Measurements from ENCODE around the gene MYLK. TPM values are rescaled to one million over a fixed set of nuclear protein-coding genes. Genes with fewer than 3 reads are reported as not detected.

Gene MYLK
- total and polyA plus RNA-seq, 4 donors, result 17.0 to 47.7 (median 31.1) TPM

DNA sequence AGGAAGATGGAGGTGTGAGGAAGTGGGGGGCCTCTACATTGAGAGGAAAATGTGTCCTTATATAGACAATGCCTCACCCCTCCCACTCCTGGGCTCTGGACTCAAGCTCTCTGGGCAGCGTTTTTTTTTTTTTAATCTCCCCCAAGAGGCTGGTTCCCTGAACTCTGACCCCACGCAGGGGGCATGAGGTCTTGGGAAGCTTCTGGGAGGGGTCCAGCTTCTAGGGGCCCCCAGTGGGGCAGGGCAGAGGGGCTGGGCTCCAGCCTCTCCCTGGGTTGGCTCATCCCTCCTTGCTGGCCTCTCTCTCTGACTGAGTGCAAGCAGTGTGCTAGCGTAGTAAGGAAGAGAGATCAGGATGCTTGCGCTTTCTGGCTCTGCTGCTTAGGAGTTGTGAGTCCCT is 197.9 kb downstream of the MYLK start:
- no peaks in the 10 kb centered on the region for H3K27me3 ChIP-seq (ENCODE audit: control insufficient read depth, insufficient read depth, low read length)
- H3K36me3 ChIP-seq (ENCODE audit: control insufficient read depth, insufficient read depth, low read length), result no peaks in the 10 kb centered on the region
- 100% methylated on average over 1 of the region's 4 CpGs for WGBS (ENCODE audit: insufficient coverage)
- no peak for DNase-seq (ENCODE audit: low read depth in 4 of 6, low spot score in 6 of 6)
- H3K27ac ChIP-seq (ENCODE audit: low read depth, low read length), result no peak overlapping the region
- H3K4me3 ChIP-seq (ENCODE audit: low read depth, low read length), result no peak overlapping the region
- peaks cover 3% of the 10 kb centered on the region for H3K4me1 ChIP-seq (ENCODE audit: control insufficient read depth, insufficient read depth, low read length)
- H3K9me3 ChIP-seq (ENCODE audit: control insufficient read depth, insufficient read depth, low read length), result no peaks in the 10 kb centered on the region

- no peak for DNase-seq (ENCODE audit: low read depth in 4 of 6, low spot score in 6 of 6)
Observed at GRCh38 chr3:123685780-123686179, 198.4 kb downstream of the MYLK start.

GRCh38 chr3:123684636-123685035 is 199.5 kb downstream of the MYLK start:
- Histone ChIP-seq H3K36me3 (ENCODE audit: control insufficient read depth, insufficient read depth, low read length) (no peaks in the 10 kb centered on the region), H3K27ac (ENCODE audit: low read depth, low read length) (no peak overlapping the region), H3K27me3 (ENCODE audit: control insufficient read depth, insufficient read depth, low read length) (no peaks in the 10 kb centered on the region), H3K4me3 (ENCODE audit: low read depth, low read length) (no peak overlapping the region), H3K9me3 (ENCODE audit: control insufficient read depth, insufficient read depth, low read length) (no peaks in the 10 kb centered on the region), H3K4me1 (ENCODE audit: control insufficient read depth, insufficient read depth, low read length) (peaks cover 6% of the 10 kb centered on the region)
- WGBS (ENCODE audit: insufficient coverage), result 98% methylated on average over 7 of the region's 7 CpGs
- no peak for DNase-seq (ENCODE audit: low read depth in 4 of 6, low spot score in 6 of 6)

More at GRCh38 chr3:123685780-123686179, 198.4 kb downstream of the MYLK start:
- H3K4me1 ChIP-seq (ENCODE audit: control insufficient read depth, insufficient read depth, low read length), result peaks cover 3% of the 10 kb centered on the region
- H3K36me3 ChIP-seq (ENCODE audit: control insufficient read depth, insufficient read depth, low read length), result no peaks in the 10 kb centered on the region
- WGBS (ENCODE audit: insufficient coverage), result 69% methylated on average over 8 of the region's 9 CpGs
- H3K4me3 ChIP-seq (ENCODE audit: low read depth, low read length), result no peak overlapping the region
- H3K27me3 ChIP-seq (ENCODE audit: control insufficient read depth, insufficient read depth, low read length), result no peaks in the 10 kb centered on the region
- no peaks in the 10 kb centered on the region for H3K9me3 ChIP-seq (ENCODE audit: control insufficient read depth, insufficient read depth, low read length)
- H3K27ac ChIP-seq (ENCODE audit: low read depth, low read length), result no peak overlapping the region

GRCh38 chr3:123684209-123684608 is 199.9 kb downstream of the MYLK start:
- H3K27me3 ChIP-seq (ENCODE audit: control insufficient read depth, insufficient read depth, low read length), result no peaks in the 10 kb centered on the region
- no peak for DNase-seq (ENCODE audit: low read depth in 4 of 6, low spot score in 6 of 6)
- peaks cover 6% of the 10 kb centered on the region for H3K4me1 ChIP-seq (ENCODE audit: control insufficient read depth, insufficient read depth, low read length)
- H3K4me3 ChIP-seq (ENCODE audit: low read depth, low read length), result no peak overlapping the region
- H3K9me3 ChIP-seq (ENCODE audit: control insufficient read depth, insufficient read depth, low read length), result no peaks in the 10 kb centered on the region
- no peaks in the 10 kb centered on the region for H3K36me3 ChIP-seq (ENCODE audit: control insufficient read depth, insufficient read depth, low read length)
- H3K27ac ChIP-seq (ENCODE audit: low read depth, low read length), result no peak overlapping the region
- 100% methylated on average over 1 of the region's 4 CpGs for WGBS (ENCODE audit: insufficient coverage)

GRCh38 chr3:123683505-123684154 is 200.5 kb downstream of the MYLK start:
- DNase-seq (ENCODE audit: low read depth in 4 of 6, low spot score in 6 of 6), result no peak
- WGBS (ENCODE audit: insufficient coverage), result 74% methylated on average over 5 of the region's 10 CpGs
- H3K4me1 ChIP-seq (ENCODE audit: control insufficient read depth, insufficient read depth, low read length), result peaks cover 6% of the 10 kb centered on the region
- no peaks in the 10 kb centered on the region for H3K27me3 ChIP-seq (ENCODE audit: control insufficient read depth, insufficient read depth, low read length)
- H3K27ac ChIP-seq (ENCODE audit: low read depth, low read length), result no peak overlapping the region
- no peaks in the 10 kb centered on the region for H3K36me3 ChIP-seq (ENCODE audit: control insufficient read depth, insufficient read depth, low read length)
- H3K4me3 ChIP-seq (ENCODE audit: low read depth, low read length), result no peak overlapping the region
- H3K9me3 ChIP-seq (ENCODE audit: control insufficient read depth, insufficient read depth, low read length), result no peaks in the 10 kb centered on the region

DNA sequence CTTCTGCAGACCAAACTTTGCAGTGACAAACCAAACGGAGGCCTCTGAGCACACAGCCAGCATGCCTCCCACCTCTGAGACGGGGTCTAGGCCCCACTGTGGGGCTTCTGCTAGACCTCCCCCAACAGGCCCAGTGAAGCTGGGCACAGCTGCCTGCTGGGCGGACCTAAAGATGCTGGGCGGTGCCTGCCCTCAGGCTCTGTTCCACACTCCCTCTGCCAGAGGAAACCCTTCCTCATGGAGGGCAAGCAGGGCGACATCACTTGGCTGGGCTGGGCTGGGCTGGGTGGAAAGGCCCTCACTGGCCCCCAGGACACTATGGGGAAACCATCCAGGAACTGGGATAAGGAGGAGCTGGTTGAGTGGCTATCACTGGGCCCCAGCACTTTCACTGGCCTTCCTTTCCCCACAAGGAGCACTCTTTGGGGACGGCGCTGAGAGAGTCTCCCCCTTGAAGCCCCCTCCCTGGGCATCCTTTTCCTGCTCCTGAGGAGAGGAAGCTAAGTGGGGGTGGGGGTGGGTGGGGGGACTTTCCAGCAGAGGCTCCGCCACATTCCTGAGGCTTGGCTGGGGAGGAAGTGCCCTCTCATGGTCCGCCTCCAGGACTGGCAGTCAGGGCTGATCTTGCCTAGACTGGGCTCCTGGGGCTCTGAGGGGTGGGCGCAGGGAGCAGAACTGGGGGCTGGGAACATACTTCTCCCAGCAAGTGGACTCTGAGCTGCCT is 201.2 kb downstream of the MYLK start:
- 84% methylated on average over 8 of the region's 10 CpGs for WGBS (ENCODE audit: insufficient coverage)
- Histone ChIP-seq H3K36me3 (ENCODE audit: control insufficient read depth, insufficient read depth, low read length) (no peaks in the 10 kb centered on the region), H3K9me3 (ENCODE audit: control insufficient read depth, insufficient read depth, low read length) (no peaks in the 10 kb centered on the region), H3K27ac (ENCODE audit: low read depth, low read length) (no peak overlapping the region), H3K4me1 (ENCODE audit: control insufficient read depth, insufficient read depth, low read length) (peaks cover 6% of the 10 kb centered on the region), H3K4me3 (ENCODE audit: low read depth, low read length) (no peak overlapping the region), H3K27me3 (ENCODE audit: control insufficient read depth, insufficient read depth, low read length) (no peaks in the 10 kb centered on the region)
- DNase-seq (ENCODE audit: low read depth in 4 of 6, low spot score in 6 of 6), result no peak

DNA sequence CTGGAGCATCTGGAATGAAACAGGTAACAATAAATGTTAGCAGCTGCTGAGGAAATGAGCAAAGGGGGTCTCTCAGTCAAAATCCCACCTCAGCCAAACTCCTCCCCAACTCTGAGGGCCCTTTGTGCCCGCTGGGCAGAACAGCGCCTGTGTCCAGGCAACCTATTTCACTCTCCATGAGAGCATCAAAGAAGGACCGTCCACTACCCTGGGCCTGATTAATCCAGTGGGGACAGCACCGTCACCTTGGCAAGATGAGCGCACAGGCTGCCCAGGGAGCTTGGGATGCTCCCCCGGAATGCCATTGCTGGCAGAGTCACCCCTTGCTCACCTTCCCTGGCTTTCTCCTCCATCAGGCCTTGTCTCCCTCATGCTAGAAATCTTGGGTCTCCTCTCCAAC is 201.8 kb downstream of the MYLK start:
- no peak for DNase-seq (ENCODE audit: low read depth in 4 of 6, low spot score in 6 of 6)
- H3K27me3 ChIP-seq (ENCODE audit: control insufficient read depth, insufficient read depth, low read length), result no peaks in the 10 kb centered on the region
- H3K4me3 ChIP-seq (ENCODE audit: low read depth, low read length), result no peak overlapping the region
- H3K27ac ChIP-seq (ENCODE audit: low read depth, low read length), result no peak overlapping the region
- H3K9me3 ChIP-seq (ENCODE audit: control insufficient read depth, insufficient read depth, low read length), result no peaks in the 10 kb centered on the region
- peaks cover 6% of the 10 kb centered on the region for H3K4me1 ChIP-seq (ENCODE audit: control insufficient read depth, insufficient read depth, low read length)
- no peaks in the 10 kb centered on the region for H3K36me3 ChIP-seq (ENCODE audit: control insufficient read depth, insufficient read depth, low read length)
- 80% methylated on average over 6 of the region's 6 CpGs for WGBS (ENCODE audit: insufficient coverage)

DNA sequence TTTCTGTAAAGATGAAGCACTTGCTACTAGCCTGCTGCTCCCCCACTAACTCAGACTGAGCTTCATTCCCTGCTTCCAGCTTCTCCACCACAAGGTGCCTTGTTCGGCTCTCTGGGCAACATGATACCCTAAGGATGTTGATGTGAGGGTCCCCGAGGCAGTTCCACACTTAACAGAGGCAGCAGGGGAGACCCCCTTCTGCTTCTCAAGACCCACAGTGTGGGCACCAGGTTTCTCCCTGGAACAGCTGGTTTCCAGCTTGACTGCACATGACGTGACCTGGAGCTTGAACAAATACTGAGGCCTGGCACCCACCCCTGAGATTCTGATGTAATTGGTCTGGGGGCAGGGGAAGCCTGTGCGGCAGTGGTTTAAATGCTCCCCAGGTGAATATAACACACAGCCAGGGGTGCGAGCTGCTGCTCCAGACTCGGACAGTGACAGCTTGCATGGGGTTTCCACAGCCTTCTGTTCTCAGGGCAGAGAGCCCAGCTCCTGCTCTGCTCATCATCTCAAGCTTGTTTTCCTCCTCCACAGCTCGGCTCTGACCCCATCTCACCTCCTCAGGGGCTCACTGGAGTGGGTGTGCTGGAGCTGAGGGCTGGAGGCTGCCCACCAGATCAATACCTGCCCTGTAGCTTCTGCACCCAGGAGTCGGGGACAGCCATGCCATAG is 204.3 kb downstream of the MYLK start:
- H3K27ac ChIP-seq (ENCODE audit: low read depth, low read length), result no peak overlapping the region
- H3K9me3 ChIP-seq (ENCODE audit: control insufficient read depth, insufficient read depth, low read length), result no peaks in the 10 kb centered on the region
- no peak overlapping the region for H3K4me3 ChIP-seq (ENCODE audit: low read depth, low read length)
- DNase-seq (ENCODE audit: low read depth in 4 of 6, low spot score in 6 of 6), result no peak
- H3K4me1 ChIP-seq (ENCODE audit: control insufficient read depth, insufficient read depth, low read length), result peaks cover 6% of the 10 kb centered on the region
- H3K27me3 ChIP-seq (ENCODE audit: control insufficient read depth, insufficient read depth, low read length), result no peaks in the 10 kb centered on the region
- WGBS (ENCODE audit: insufficient coverage), result 59% methylated on average over 7 of the region's 8 CpGs
- H3K36me3 ChIP-seq (ENCODE audit: control insufficient read depth, insufficient read depth, low read length), result no peaks in the 10 kb centered on the region

GRCh38 chr3:123678108-123678511 is 206.0 kb downstream of the MYLK start:
- Histone ChIP-seq H3K36me3 (ENCODE audit: control insufficient read depth, insufficient read depth, low read length) (no peaks in the 10 kb centered on the region), H3K27me3 (ENCODE audit: control insufficient read depth, insufficient read depth, low read length) (no peaks in the 10 kb centered on the region), H3K27ac (ENCODE audit: low read depth, low read length) (no peak overlapping the region), H3K4me1 (ENCODE audit: control insufficient read depth, insufficient read depth, low read length) (peaks cover 6% of the 10 kb centered on the region), H3K4me3 (ENCODE audit: low read depth, low read length) (no peak overlapping the region), H3K9me3 (ENCODE audit: control insufficient read depth, insufficient read depth, low read length) (no peaks in the 10 kb centered on the region)
- 72% methylated on average over 5 of the region's 8 CpGs for WGBS (ENCODE audit: insufficient coverage)
- DNase-seq (ENCODE audit: low read depth in 4 of 6, low spot score in 6 of 6), result no peak

All from spinal cord (tissue), 10 donors.